LHCN-M2 (cell line): ENCODE results near the gene TRAPPC14. TPM values are rescaled to one million over a fixed set of nuclear protein-coding genes. Genes with fewer than 3 reads are reported as not detected.

Experiments used
- total RNA-seq: library from RNA; depleted of rRNA; stranded (reverse); fragments of >200 nt; gene quantifications from 2 replicates; pipeline ENCODE4 v1.2.3, GENCODE V29; 2014; rRNA removed

The TRAPPC14 gene
- total RNA-seq, 1 experiment from 2014 or later, result 21.8 TPM

Other genes starting within 250 kb of the TRAPPC14 start
- 29.7 and 32.5 TPM in 2 replicates for gene TRIM4, start 239.2 kb downstream of the TRAPPC14 start, total RNA-seq
- gene GJC3, start 229.1 kb downstream of the TRAPPC14 start, total RNA-seq, result not detected in 2 replicates
- gene AZGP1, start 182.7 kb downstream of the TRAPPC14 start, total RNA-seq, result not detected in 2 replicates
- gene ZKSCAN1, start 143.1 kb downstream of the TRAPPC14 start, total RNA-seq, result 19.0 and 21.2 TPM in 2 replicates
- gene ZSCAN21, start 108.9 kb downstream of the TRAPPC14 start, total RNA-seq, result 11.8 and 12.6 TPM in 2 replicates
- 31.0 and 32.9 TPM in 2 replicates for gene ZNF3, start 77.0 kb downstream of the TRAPPC14 start, total RNA-seq
- gene COPS6, start 69.8 kb downstream of the TRAPPC14 start, total RNA-seq, result 96.6 and 100 TPM in 2 replicates
- gene MCM7, start 57.3 kb downstream of the TRAPPC14 start, total RNA-seq, result 283 and 290 TPM in 2 replicates
- 53.1 and 59.9 TPM in 2 replicates for gene AP4M1, start 57.1 kb downstream of the TRAPPC14 start, total RNA-seq
- 98.4 and 106 TPM in 2 replicates for gene TAF6, start 39.4 kb downstream of the TRAPPC14 start, total RNA-seq
- gene CNPY4, start 39.1 kb downstream of the TRAPPC14 start, total RNA-seq, result 23.2 and 28.0 TPM in 2 replicates
- 1.9 and 5.9 TPM in 2 replicates for gene MBLAC1, start 31.8 kb downstream of the TRAPPC14 start, total RNA-seq
- gene LAMTOR4, start 9.8 kb downstream of the TRAPPC14 start, total RNA-seq, result 165 and 202 TPM in 2 replicates
- gene GAL3ST4, start 9.9 kb upstream of the TRAPPC14 start, total RNA-seq, result 6.7 and 9.8 TPM in 2 replicates
- 9.6 and 9.9 TPM in 2 replicates for gene GPC2, start 18.7 kb upstream of the TRAPPC14 start, total RNA-seq
- gene STAG3, start 19.2 kb upstream of the TRAPPC14 start, total RNA-seq, result 0.23 and 0.96 TPM in 2 replicates
- not detected in 2 replicates for gene PVRIG, start 61.2 kb upstream of the TRAPPC14 start, total RNA-seq
- not detected in 2 replicates for gene SPDYE3, start 149.0 kb upstream of the TRAPPC14 start, total RNA-seq
- gene PILRB, start 199.4 kb upstream of the TRAPPC14 start, total RNA-seq, result 15.7 and 20.1 TPM in 2 replicates
- gene PILRA, start 214.8 kb upstream of the TRAPPC14 start, total RNA-seq, result not detected in 2 replicates